ENCODE results near the gene PIM3.

PIM3 gene

GRCh38 chr22:49951986-49952896 is 8.3 kb upstream of the PIM3 start:
- no peaks in the 10 kb centered on the region for H3K4me1 ChIP-seq (ENCODE audit: low read depth, poor library complexity, severe bottlenecking)
- no peak for TF ChIP-seq CTCF (conservative IDR thresholded peaks at IDR 0.05; ENCODE audit: low read depth, low read length)
- no peak overlapping the region for H3K4me3 ChIP-seq (IDR thresholded peaks at IDR 0.05; ENCODE audit: insufficient read depth, low read depth, low read length)
- H2AFZ ChIP-seq (ENCODE audit: low read depth) = no peak overlapping the region
- H3K27ac ChIP-seq = no peak overlapping the region
- no peaks in the 10 kb centered on the region for H4K20me1 ChIP-seq (ENCODE audit: insufficient read depth)
- no peak overlapping the region for H3K9ac ChIP-seq
- no peak overlapping the region for H3K4me2 ChIP-seq
- H3K79me2 ChIP-seq (ENCODE audit: insufficient read depth, low read depth) = no peaks in the 10 kb centered on the region
- no peaks in the 10 kb centered on the region for H3K36me3 ChIP-seq (ENCODE audit: insufficient read depth)
- H3K27me3 ChIP-seq (ENCODE audit: insufficient read depth, low read depth) = no peaks in the 10 kb centered on the region

- no peaks in the 10 kb centered on the region for H4K20me1 ChIP-seq (ENCODE audit: insufficient read depth)
- H3K4me3 ChIP-seq (IDR thresholded peaks at IDR 0.05; ENCODE audit: insufficient read depth, low read depth, low read length) = no peak overlapping the region
- no peak overlapping the region for H2AFZ ChIP-seq (ENCODE audit: low read depth)
- no peaks in the 10 kb centered on the region for H3K27me3 ChIP-seq (ENCODE audit: insufficient read depth, low read depth)
- no peaks in the 10 kb centered on the region for H3K36me3 ChIP-seq (ENCODE audit: insufficient read depth)
- no peak for TF ChIP-seq CTCF (conservative IDR thresholded peaks at IDR 0.05; ENCODE audit: low read depth, low read length)
- H3K4me1 ChIP-seq (ENCODE audit: low read depth, poor library complexity, severe bottlenecking) = no peaks in the 10 kb centered on the region
- no peak overlapping the region for H3K4me2 ChIP-seq
- no peaks in the 10 kb centered on the region for H3K79me2 ChIP-seq (ENCODE audit: insufficient read depth, low read depth)
- no peak overlapping the region for H3K27ac ChIP-seq
- H3K9ac ChIP-seq = no peak overlapping the region
Observed at GRCh38 chr22:49953027-49953679, 7.4 kb upstream of the PIM3 start.

GRCh38 chr22:49953680-49954344 is 6.8 kb upstream of the PIM3 start:
- no peak overlapping the region for H3K27ac ChIP-seq
- H3K9ac ChIP-seq = no peak overlapping the region
- H3K36me3 ChIP-seq (ENCODE audit: insufficient read depth) = no peaks in the 10 kb centered on the region
- no peaks in the 10 kb centered on the region for H3K79me2 ChIP-seq (ENCODE audit: insufficient read depth, low read depth)
- H3K4me2 ChIP-seq = no peak overlapping the region
- no peaks in the 10 kb centered on the region for H3K27me3 ChIP-seq (ENCODE audit: insufficient read depth, low read depth)
- no peak overlapping the region for H2AFZ ChIP-seq (ENCODE audit: low read depth)
- no peaks in the 10 kb centered on the region for H3K4me1 ChIP-seq (ENCODE audit: low read depth, poor library complexity, severe bottlenecking)
- TF ChIP-seq CTCF (conservative IDR thresholded peaks at IDR 0.05; ENCODE audit: low read depth, low read length) = no peak
- H4K20me1 ChIP-seq (ENCODE audit: insufficient read depth) = no peaks in the 10 kb centered on the region
- H3K4me3 ChIP-seq (IDR thresholded peaks at IDR 0.05; ENCODE audit: insufficient read depth, low read depth, low read length) = no peak overlapping the region

GRCh38 chr22:49954354-49954753 is 6.2 kb upstream of the PIM3 start:
- Histone ChIP-seq H4K20me1 (ENCODE audit: insufficient read depth) (no peaks in the 10 kb centered on the region), H2AFZ (ENCODE audit: low read depth) (no peak overlapping the region), H3K36me3 (ENCODE audit: insufficient read depth) (no peaks in the 10 kb centered on the region), H3K79me2 (ENCODE audit: insufficient read depth, low read depth) (no peaks in the 10 kb centered on the region), H3K27ac (no peak overlapping the region), H3K4me1 (ENCODE audit: low read depth, poor library complexity, severe bottlenecking) (no peaks in the 10 kb centered on the region), H3K4me2 (no peak overlapping the region), H3K27me3 (ENCODE audit: insufficient read depth, low read depth) (no peaks in the 10 kb centered on the region), H3K9ac (no peak overlapping the region), H3K4me3 (IDR thresholded peaks at IDR 0.05; ENCODE audit: insufficient read depth, low read depth, low read length) (no peak overlapping the region)
- TF ChIP-seq CTCF (conservative IDR thresholded peaks at IDR 0.05; ENCODE audit: low read depth, low read length) = no peak
